Dendritic cell treated with granulocyte-macrophage colony-stimulating factor and Interleukin-4, amounts not matched to agents 40 ng/mL and 50 ng/mL, for 4 days (primary cell): ENCODE results near the gene CCSAP.
"Not testable (repeated sequence)": the region's sequence is repeated elsewhere in the genome, so short reads cannot be mapped to it uniquely, and the experiment has no call there.

Source experiments
- H3K27ac Mint-ChIP-seq: one replicate; pipeline ENCODE4 v1.8.0; 2022; ENCODE audit warnings: mild to moderate bottlenecking, mixed read lengths
- H3K27me3 Mint-ChIP-seq: one replicate; pipeline ENCODE4 v1.8.0; 2022; ENCODE audit warnings: mild to moderate bottlenecking, mixed read lengths
- H3K36me3 Mint-ChIP-seq: one replicate; pipeline ENCODE4 v1.8.0; 2022; ENCODE audit warnings: low read depth, mixed read lengths
- H3K4me1 Mint-ChIP-seq: one replicate; pipeline ENCODE4 v1.8.0; 2022; ENCODE audit warnings: low read depth, mixed read lengths
- H3K4me3 Mint-ChIP-seq: one replicate; pipeline ENCODE4 v1.8.0; 2022; ENCODE audit warnings: mild to moderate bottlenecking, moderate library complexity, mixed read lengths
- H3K9me3 Mint-ChIP-seq: one replicate; pipeline ENCODE4 v1.8.0; 2022; ENCODE audit warnings: mixed read lengths
- intact Hi-C: fragments of 100-400 bp; cut with micrococcal nuclease; formaldehyde crosslinking; loops from one replicate; pipeline ENCODE4 v1.15.0; 2022

CCSAP gene

DNA sequence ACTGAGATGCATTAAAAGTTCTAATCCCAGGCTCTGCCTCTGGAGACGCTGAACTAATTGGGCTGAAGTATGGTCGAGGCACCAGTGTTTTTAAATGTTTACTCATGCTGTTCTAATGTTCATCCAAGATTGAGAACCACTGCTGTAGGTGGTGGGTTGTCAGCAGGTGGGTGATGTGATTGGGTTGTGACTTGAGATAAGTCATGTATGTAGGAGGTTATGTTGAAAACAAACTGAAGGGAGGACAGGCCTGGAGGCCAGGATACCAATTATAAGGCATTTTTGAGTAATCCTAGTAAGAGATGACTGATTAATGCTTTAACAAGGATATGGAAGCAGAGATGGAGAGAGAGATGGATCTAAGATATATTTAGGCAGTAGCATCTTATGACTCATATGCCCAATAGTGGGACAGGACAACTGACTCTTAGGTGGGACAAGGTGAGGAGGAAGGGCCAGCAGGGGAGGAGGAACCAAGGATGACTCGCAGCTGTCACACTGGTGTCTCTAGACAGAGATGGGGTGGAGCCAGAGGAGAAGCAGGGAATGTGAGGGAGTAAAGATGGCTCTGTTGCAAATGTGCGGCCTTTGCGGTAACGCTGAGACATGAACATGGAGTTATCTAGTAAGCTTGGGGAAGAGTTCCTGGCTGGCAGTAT lies 42.6 kb downstream of the CCSAP start:
- Mint-ChIP-seq H3K9me3 (no peaks in the 10 kb centered on the region), H3K4me1 (no peaks in the 10 kb centered on the region), H3K27ac (no peak overlapping the region), H3K36me3 (peaks cover 56% of the 10 kb centered on the region), H3K27me3 (no peaks in the 10 kb centered on the region), H3K4me3 (no peak overlapping the region)
- intact Hi-C loops, result no loop called here

GRCh38 chr1:229298887-229299503 lies 43.9 kb downstream of the CCSAP start:
- Mint-ChIP-seq H3K4me3 (no peak overlapping the region), H3K27ac (no peak overlapping the region), H3K9me3 (no peaks in the 10 kb centered on the region), H3K36me3 (peaks cover 61% of the 10 kb centered on the region), H3K4me1 (no peaks in the 10 kb centered on the region), H3K27me3 (no peaks in the 10 kb centered on the region)
- intact Hi-C loops, result no loop called here

- no peaks in the 10 kb centered on the region for H3K27me3 Mint-ChIP-seq
- no peak overlapping the region for H3K27ac Mint-ChIP-seq
- no peak overlapping the region for H3K4me3 Mint-ChIP-seq
- intact Hi-C loops, result no loop called here
- no peaks in the 10 kb centered on the region for H3K9me3 Mint-ChIP-seq
- H3K4me1 Mint-ChIP-seq, result no peaks in the 10 kb centered on the region
- peaks cover 61% of the 10 kb centered on the region for H3K36me3 Mint-ChIP-seq
These were observed 44.4 kb downstream of the CCSAP start for GRCh38 chr1:229298420-229298819.

GRCh38 chr1:229297746-229298145 lies 45.1 kb downstream of the CCSAP start:
- Mint-ChIP-seq H3K27ac (no peak overlapping the region), H3K27me3 (no peaks in the 10 kb centered on the region), H3K36me3 (peaks cover 61% of the 10 kb centered on the region)

GRCh38 chr1:229296541-229296941 lies 46.3 kb downstream of the CCSAP start:
- intact Hi-C loops, result no loop called here
- Mint-ChIP-seq H3K27ac (no peak overlapping the region), H3K36me3 (peaks cover 62% of the 10 kb centered on the region), H3K4me3 (no peak overlapping the region), H3K9me3 (no peaks in the 10 kb centered on the region), H3K4me1 (no peaks in the 10 kb centered on the region), H3K27me3 (no peaks in the 10 kb centered on the region)

More at GRCh38 chr1:229297746-229298145, 45.1 kb downstream of the CCSAP start:
- no peak overlapping the region for H3K4me3 Mint-ChIP-seq
- H3K9me3 Mint-ChIP-seq, result no peaks in the 10 kb centered on the region
- intact Hi-C loops, result no loop called here
- H3K4me1 Mint-ChIP-seq, result no peaks in the 10 kb centered on the region

DNA sequence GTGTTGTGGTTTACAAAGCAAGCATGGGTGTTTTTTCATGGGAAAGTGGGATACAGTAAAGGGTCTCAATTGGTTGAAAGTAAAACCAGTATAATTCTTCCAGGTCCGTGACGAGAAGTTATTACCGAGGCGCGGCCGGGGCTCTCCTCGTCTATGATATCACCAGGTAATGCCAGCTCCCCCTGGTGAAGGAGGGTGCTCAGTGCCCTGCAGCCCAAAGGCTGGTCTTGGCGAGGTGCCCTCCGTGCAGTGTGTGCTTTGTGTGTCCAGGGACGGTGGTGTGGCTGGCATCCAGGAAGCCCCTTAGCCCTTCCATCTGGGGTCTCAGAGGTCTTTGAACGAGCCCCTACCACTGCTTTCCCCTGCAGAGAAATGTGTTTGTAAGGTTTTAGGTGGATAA lies 47.1 kb downstream of the CCSAP start:
- Mint-ChIP-seq H3K4me3 (no peak overlapping the region), H3K36me3 (peaks cover 64% of the 10 kb centered on the region), H3K4me1 (no peaks in the 10 kb centered on the region), H3K27ac (no peak overlapping the region), H3K27me3 (no peaks in the 10 kb centered on the region), H3K9me3 (no peaks in the 10 kb centered on the region)
- intact Hi-C loops, result no loop called here

- Mint-ChIP-seq H3K9me3 (no peaks in the 10 kb centered on the region), H3K4me1 (no peaks in the 10 kb centered on the region), H3K27ac (no peak overlapping the region), H3K36me3 (peaks cover 64% of the 10 kb centered on the region), H3K4me3 (no peak overlapping the region), H3K27me3 (no peaks in the 10 kb centered on the region)
- intact Hi-C loops, result no loop called here
These were observed 49.2 kb downstream of the CCSAP start for GRCh38 chr1:229293528-229294204.

DNA sequence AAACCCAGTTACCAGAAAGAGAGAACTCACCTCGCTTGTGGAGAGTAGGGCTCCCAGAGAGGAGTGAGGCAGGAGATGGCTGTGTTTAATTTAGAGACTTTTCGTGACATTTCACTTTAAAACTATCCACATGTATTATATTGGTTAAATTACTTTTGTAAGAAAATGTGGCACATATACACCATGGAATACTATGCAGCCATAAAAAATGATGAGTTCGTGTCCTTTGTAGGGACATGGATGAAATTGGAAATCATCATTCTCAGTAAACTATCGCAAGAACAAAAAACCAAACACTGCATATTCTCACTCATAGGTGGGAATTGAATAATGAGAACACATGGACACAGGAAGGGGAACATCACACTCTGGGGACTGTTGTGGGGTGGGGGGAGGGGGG lies 51.2 kb downstream of the CCSAP start:
- H3K36me3 Mint-ChIP-seq, result peaks cover 79% of the 10 kb centered on the region
- H3K27ac Mint-ChIP-seq, intact Hi-C loops: not testable (repeated sequence)

GRCh38 chr1:229288516-229288915 lies 54.3 kb downstream of the CCSAP start:
- Mint-ChIP-seq H3K36me3 (peaks cover 57% of the 10 kb centered on the region), H3K27ac (no peak overlapping the region), H3K9me3 (no peaks in the 10 kb centered on the region), H3K4me1 (peaks cover 27% of the 10 kb centered on the region), H3K4me3 (no peak overlapping the region), H3K27me3 (no peaks in the 10 kb centered on the region)
- intact Hi-C loops, result no loop called here

More for the DNA sequence above, 51.2 kb downstream of the CCSAP start:
- not testable (repeated sequence) for H3K27me3 Mint-ChIP-seq, H3K9me3 Mint-ChIP-seq, H3K4me3 Mint-ChIP-seq, H3K4me1 Mint-ChIP-seq

GRCh38 chr1:229287267-229287666 lies 55.6 kb downstream of the CCSAP start:
- intact Hi-C loops, result no loop called here
- Mint-ChIP-seq H3K27ac (peak overlapping the region; percentile 75), H3K9me3 (no peaks in the 10 kb centered on the region), H3K36me3 (peaks cover 55% of the 10 kb centered on the region), H3K27me3 (no peaks in the 10 kb centered on the region), H3K4me3 (no peak overlapping the region), H3K4me1 (peaks cover 35% of the 10 kb centered on the region)

DNA sequence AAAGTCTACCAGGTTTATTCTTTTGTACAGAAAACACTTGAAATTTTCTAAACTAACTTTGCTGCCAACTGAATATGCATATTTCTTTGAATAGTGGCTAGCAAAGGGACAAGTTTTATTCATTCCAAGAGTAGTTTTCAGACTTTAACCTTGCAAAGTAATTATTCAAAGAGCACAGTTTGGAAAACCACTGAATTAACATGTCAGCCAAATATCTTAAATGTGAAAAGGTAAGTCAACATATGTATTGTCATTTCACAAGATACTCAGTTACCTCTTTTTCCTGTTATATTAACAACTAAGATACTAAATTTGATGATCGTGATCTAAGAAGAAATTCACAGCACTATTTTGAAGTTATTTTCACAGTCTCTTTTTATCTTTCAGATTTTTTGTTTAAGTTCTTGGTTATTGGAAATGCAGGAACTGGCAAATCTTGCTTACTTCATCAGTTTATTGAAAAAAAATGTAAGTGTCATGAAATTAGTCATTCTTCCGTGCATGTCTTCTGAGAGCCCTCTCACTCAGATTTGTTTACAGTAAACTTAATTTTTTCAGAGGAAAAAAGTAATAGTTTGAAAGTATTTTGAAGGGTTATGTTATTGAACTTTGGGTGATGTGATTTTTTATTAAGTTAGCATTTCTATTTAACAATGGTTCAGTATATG lies 56.6 kb downstream of the CCSAP start:
- intact Hi-C loops, result no loop called here
- H3K36me3 Mint-ChIP-seq, result peaks cover 50% of the 10 kb centered on the region
- H3K9me3 Mint-ChIP-seq, result no peaks in the 10 kb centered on the region
- H3K27ac Mint-ChIP-seq, result peak overlapping the region; percentile 75
- peaks cover 35% of the 10 kb centered on the region for H3K4me1 Mint-ChIP-seq
- H3K27me3 Mint-ChIP-seq, result no peaks in the 10 kb centered on the region
- no peak overlapping the region for H3K4me3 Mint-ChIP-seq

DNA sequence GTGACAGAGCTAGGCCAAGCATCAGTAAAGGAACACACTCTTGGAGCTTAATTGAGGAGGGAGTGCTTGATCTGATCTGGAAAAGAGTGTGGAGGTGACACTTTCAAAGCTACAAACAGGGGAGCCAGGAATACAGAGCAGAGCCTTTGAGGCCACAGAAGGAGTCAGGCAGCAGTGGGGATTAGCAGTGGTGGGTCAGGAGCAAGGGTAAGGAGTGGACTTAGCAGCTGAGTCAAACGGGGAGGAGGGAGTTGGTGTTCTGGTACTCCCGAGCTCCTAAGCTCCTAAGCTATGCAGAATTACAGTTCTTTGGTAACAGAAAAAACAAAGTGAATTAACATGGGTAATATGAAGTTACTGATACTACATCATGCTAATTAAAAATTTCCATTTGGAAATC lies 57.4 kb downstream of the CCSAP start:
- H3K36me3 Mint-ChIP-seq, result peaks cover 42% of the 10 kb centered on the region
- peaks cover 35% of the 10 kb centered on the region for H3K4me1 Mint-ChIP-seq
- no peak overlapping the region for H3K4me3 Mint-ChIP-seq

DNA sequence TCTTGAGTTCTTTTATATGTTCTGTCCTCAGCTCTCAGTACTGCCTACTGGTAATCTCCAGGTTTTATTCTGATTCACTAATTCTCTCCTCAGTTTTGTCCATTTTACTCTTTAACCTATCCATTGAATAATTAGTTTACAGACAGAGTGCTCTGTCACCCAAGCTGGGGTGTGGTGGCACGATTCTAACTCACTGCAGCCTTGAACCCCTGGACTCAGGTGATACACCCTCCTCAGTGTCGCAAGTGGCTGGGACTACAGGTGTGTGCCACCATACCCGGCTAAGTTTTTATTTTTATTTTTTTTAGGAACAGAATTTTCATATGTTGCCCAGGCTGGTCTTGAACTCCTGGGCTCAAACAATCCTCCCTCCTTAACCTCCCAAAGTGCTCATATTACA lies 58.0 kb downstream of the CCSAP start:
- H3K27me3 Mint-ChIP-seq, result no peaks in the 10 kb centered on the region
- peaks cover 36% of the 10 kb centered on the region for H3K36me3 Mint-ChIP-seq
- no peak overlapping the region for H3K4me3 Mint-ChIP-seq
- intact Hi-C loops, result no loop called here
- H3K9me3 Mint-ChIP-seq, result no peaks in the 10 kb centered on the region
- peaks cover 35% of the 10 kb centered on the region for H3K4me1 Mint-ChIP-seq
- H3K27ac Mint-ChIP-seq, result peak overlapping the region; percentile 71

More for the DNA sequence above, 57.4 kb downstream of the CCSAP start:
- H3K27ac Mint-ChIP-seq, result peak overlapping the region; percentile 71
- intact Hi-C loops, result no loop called here
- no peaks in the 10 kb centered on the region for H3K9me3 Mint-ChIP-seq
- H3K27me3 Mint-ChIP-seq, result no peaks in the 10 kb centered on the region

DNA sequence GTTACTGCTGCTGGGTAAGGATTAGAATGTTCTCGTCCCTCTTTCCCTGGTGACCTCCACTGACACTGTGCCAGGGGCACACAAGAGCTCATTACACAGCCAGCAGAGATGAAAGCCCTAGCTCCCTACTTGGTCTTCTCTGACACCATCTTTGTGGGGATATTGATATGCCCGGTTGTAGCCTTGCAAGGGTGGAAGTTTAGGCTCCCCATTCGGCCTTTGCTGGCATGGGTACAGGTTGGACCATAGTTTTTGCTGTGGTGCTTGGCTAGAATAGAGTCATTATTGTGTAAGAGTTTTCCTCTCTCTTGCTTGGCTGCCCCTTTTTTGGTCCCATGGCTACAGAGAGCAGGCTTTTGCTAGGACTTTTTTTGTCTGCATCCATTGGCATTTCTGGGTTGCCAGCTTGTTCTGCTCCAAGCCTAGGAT lies 59.6 kb downstream of the CCSAP start:
- Mint-ChIP-seq H3K27me3 (no peaks in the 10 kb centered on the region), H3K4me1 (peaks cover 35% of the 10 kb centered on the region), H3K36me3 (peaks cover 20% of the 10 kb centered on the region), H3K4me3 (no peak overlapping the region), H3K9me3 (no peaks in the 10 kb centered on the region), H3K27ac (no peak overlapping the region)
- intact Hi-C loops, result no loop called here
